IPS-NIHi7 (cell line): ENCODE data around the gene HIBADH.

Experiments
- DNase-seq: peaks from one replicate; pipeline ENCODE4 v3.0.0; 2012; ENCODE audit warnings: mixed read lengths; ENCODE audit errors: extremely low spot score

Gene HIBADH

GRCh38 chr7:27662490-27663205 is at the start of gene HIBADH:
Gene HIBADH, minus strand, starts transcription at chr7:27662883. Its CDS starts 95 bp downstream, at chr7:27662788.
- DNase-seq, result peak; percentile 98

- no peak for DNase-seq
Observed at GRCh38 chr7:27712217-27712616, 49.5 kb upstream of the HIBADH start.

- DNase-seq, result no peak
Observed at GRCh38 chr7:27709137-27710075, 46.7 kb upstream of the HIBADH start.

- DNase-seq, result no peak
Observed at GRCh38 chr7:27708485-27708884, 45.8 kb upstream of the HIBADH start.

- DNase-seq, result no peak
Observed at GRCh38 chr7:27705200-27705594, 42.5 kb upstream of the HIBADH start.

- DNase-seq, result no peak
Observed at GRCh38 chr7:27704422-27705199, 41.9 kb upstream of the HIBADH start.

GRCh38 chr7:27703181-27703580 is 40.5 kb upstream of the HIBADH start:
- no peak for DNase-seq

- no peak for DNase-seq
Observed at GRCh38 chr7:27700501-27700900, 37.8 kb upstream of the HIBADH start.

- no peak for DNase-seq
Observed at GRCh38 chr7:27699751-27700150, 37.1 kb upstream of the HIBADH start.

- no peak for DNase-seq
Observed at GRCh38 chr7:27697861-27698430, 35.3 kb upstream of the HIBADH start.

- DNase-seq, result no peak
Observed at GRCh38 chr7:27695096-27695495, 32.4 kb upstream of the HIBADH start.

GRCh38 chr7:27693794-27694193 is 31.1 kb upstream of the HIBADH start:
- DNase-seq, result no peak

- no peak for DNase-seq
Observed at GRCh38 chr7:27690649-27691048, 28.0 kb upstream of the HIBADH start.

GRCh38 chr7:27689591-27690164 is 27.0 kb upstream of the HIBADH start:
- peak; percentile 79 for DNase-seq

GRCh38 chr7:27689150-27689549 is 26.5 kb upstream of the HIBADH start:
- DNase-seq, result no peak

GRCh38 chr7:27688646-27689045 is 26.0 kb upstream of the HIBADH start:
- no peak for DNase-seq

- no peak for DNase-seq
Observed at GRCh38 chr7:27688056-27688455, 25.4 kb upstream of the HIBADH start.

GRCh38 chr7:27686315-27686714 is 23.6 kb upstream of the HIBADH start:
- no peak for DNase-seq

GRCh38 chr7:27685893-27686292 is 23.2 kb upstream of the HIBADH start:
- DNase-seq, result no peak

- no peak for DNase-seq
Observed at GRCh38 chr7:27685209-27685608, 22.5 kb upstream of the HIBADH start.

- no peak for DNase-seq
Observed at GRCh38 chr7:27684491-27684890, 21.8 kb upstream of the HIBADH start.
